Activated B cell treated with CpG ODN at 0.5 μM for 24 hours (primary cell): Measurements from ENCODE around the gene ILKAP. TPM values are rescaled to one million over a fixed set of nuclear protein-coding genes. Genes with fewer than 3 reads are reported as not detected.

Source experiments
- ATAC-seq: fragments of 200-7000 bp; cut with Tn5 transposase; one replicate; pipeline ENCODE4 v1.10.0; 2021; ENCODE audit warnings: low read depth, mild to moderate bottlenecking, moderate library complexity
- CTCF ChIA-PET: fragments of 350-600 bp; sonication (Branson Sonifier 250); formaldehyde crosslinking; loops from one replicate; lab custom pipeline; 2021; ENCODE audit warnings: antibody characterized with exemption; lab: Charles Lee
- POLR2A ChIA-PET: fragments of 350-600 bp; sonication (Branson Sonifier 250); formaldehyde crosslinking; loops from one replicate; lab custom pipeline; 2021; ENCODE audit warnings: antibody characterized with exemption; lab: Charles Lee
- DNase-seq: peaks from one replicate; pipeline ENCODE4 v3.0.0; 2022
- H3K27ac Mint-ChIP-seq: one replicate; pipeline ENCODE4 v1.8.0; 2020; ENCODE audit warnings: mixed read lengths
- H3K27me3 Mint-ChIP-seq: one replicate; pipeline ENCODE4 v1.8.0; 2021; ENCODE audit warnings: mixed read lengths
- H3K36me3 Mint-ChIP-seq: one replicate; pipeline ENCODE4 v1.8.0; 2021; ENCODE audit warnings: low read depth, mixed read lengths
- H3K4me1 Mint-ChIP-seq: one replicate; pipeline ENCODE4 v1.8.0; 2021; ENCODE audit warnings: mixed read lengths
- H3K4me3 Mint-ChIP-seq: one replicate; pipeline ENCODE4 v1.8.0; 2020; ENCODE audit warnings: mild to moderate bottlenecking, mixed read lengths
- H3K9me3 Mint-ChIP-seq: one replicate; pipeline ENCODE4 v1.8.0; 2020; ENCODE audit warnings: mixed read lengths
- intact Hi-C: fragments of 100-400 bp; cut with micrococcal nuclease; formaldehyde crosslinking; loops from one replicate; pipeline ENCODE4 v1.15.1; 2024
- total RNA-seq: library from RNA; stranded (reverse); gene quantifications from 2 replicates; pipeline ENCODE4 v1.2.3, GENCODE V29; 2022
- TF ChIP-seq, protein P1 (sequence below): fragments of 200-600 bp; IDR thresholded peaks from one replicate; pipeline ENCODE4 v1.8.0; 2022; ENCODE audit warnings: antibody characterized with exemption, mild to moderate bottlenecking

ILKAP gene
- total RNA-seq, 1 donor from 2014 or later: 77.3 TPM

DNA sequence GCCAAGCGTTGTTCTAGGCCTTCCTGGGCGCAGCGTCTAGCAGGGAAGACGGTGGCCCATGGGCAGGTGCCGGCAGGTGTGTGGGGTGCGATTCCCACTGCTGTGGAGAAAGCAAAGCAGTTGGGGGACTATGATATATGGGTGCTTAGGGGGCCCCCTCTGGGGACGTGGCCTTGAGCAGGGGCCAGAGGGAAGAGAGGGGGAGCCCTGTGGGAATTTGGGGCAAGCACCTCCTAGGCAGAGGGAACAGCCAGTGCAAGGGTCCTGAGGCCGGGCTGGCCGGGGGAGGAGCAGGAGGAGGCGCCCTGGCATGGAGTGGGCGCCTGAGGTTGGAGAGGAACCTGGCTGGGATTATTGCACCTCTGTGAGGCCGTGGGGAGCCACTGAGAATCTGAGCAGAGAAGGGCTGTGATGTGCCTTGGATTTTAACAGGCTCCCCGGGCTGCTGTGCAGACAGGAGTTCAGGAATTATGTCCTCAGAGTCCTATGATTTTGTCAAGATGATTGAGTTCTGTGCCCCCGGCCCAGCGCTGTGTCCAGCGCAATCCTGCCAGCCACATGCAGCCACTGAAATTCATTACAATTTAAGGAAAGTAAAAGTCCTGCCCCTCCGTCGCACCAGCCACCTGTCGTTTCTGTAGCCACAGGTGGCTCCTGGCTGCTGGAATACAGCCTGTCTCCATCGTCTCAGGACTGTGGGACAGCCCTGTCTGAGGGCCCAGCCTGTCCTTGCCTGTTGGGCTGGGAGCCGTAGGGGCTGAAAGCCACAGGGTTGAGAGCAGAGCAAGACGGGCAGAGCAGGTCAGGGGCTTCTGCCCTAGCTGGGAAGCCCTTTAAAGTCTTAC is 74.1 kb downstream of the ILKAP start:
- CTCF ChIA-PET: no interaction called here
- Mint-ChIP-seq H3K4me3 (no peak overlapping the region), H3K36me3 (no peaks in the 10 kb centered on the region), H3K9me3 (no peaks in the 10 kb centered on the region), H3K4me1 (no peaks in the 10 kb centered on the region), H3K27me3 (no peaks in the 10 kb centered on the region), H3K27ac (no peak overlapping the region)
- intact Hi-C loops: no loop called here
- POLR2A ChIA-PET: no interaction called here
- TF ChIP-seq, protein P1, sequence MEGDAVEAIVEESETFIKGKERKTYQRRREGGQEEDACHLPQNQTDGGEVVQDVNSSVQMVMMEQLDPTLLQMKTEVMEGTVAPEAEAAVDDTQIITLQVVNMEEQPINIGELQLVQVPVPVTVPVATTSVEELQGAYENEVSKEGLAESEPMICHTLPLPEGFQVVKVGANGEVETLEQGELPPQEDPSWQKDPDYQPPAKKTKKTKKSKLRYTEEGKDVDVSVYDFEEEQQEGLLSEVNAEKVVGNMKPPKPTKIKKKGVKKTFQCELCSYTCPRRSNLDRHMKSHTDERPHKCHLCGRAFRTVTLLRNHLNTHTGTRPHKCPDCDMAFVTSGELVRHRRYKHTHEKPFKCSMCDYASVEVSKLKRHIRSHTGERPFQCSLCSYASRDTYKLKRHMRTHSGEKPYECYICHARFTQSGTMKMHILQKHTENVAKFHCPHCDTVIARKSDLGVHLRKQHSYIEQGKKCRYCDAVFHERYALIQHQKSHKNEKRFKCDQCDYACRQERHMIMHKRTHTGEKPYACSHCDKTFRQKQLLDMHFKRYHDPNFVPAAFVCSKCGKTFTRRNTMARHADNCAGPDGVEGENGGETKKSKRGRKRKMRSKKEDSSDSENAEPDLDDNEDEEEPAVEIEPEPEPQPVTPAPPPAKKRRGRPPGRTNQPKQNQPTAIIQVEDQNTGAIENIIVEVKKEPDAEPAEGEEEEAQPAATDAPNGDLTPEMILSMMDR: no peak
- ATAC-seq: no peak
- no peak for DNase-seq

DNA sequence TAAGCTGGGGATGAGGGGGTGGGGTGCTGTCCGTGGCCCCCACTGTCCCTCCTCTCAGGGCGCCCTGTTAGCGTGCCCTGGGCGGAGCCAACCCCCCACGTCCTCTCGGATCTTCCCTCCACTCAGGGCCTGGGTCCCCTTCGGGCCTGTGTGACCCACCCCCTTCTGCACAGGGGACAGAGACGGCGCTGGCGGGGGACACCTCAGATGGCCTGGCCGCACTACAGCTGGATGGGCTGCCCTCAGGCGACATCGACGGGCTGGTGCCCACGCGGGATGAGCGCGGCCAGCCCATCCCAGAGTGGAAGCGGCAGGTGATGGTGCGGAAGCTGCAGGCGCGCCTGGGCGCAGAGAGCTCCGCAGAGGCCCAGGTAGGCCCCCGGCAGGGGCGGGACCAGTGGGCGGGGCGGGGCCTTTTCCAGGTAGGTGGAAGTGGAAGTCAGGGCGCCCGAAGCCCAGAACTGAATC is 74.9 kb downstream of the ILKAP start:
- no peak overlapping the region for H3K27ac Mint-ChIP-seq
- DNase-seq: no peak
- TF ChIP-seq, protein P1: no peak
- H3K36me3 Mint-ChIP-seq: no peaks in the 10 kb centered on the region
- no peaks in the 10 kb centered on the region for H3K27me3 Mint-ChIP-seq
- H3K4me3 Mint-ChIP-seq: no peak overlapping the region
- intact Hi-C loops: no loop called here
- ATAC-seq: no peak
- ChIA-PET CTCF (no interaction called here), POLR2A (no interaction called here)
- no peaks in the 10 kb centered on the region for H3K4me1 Mint-ChIP-seq
- no peaks in the 10 kb centered on the region for H3K9me3 Mint-ChIP-seq

DNA sequence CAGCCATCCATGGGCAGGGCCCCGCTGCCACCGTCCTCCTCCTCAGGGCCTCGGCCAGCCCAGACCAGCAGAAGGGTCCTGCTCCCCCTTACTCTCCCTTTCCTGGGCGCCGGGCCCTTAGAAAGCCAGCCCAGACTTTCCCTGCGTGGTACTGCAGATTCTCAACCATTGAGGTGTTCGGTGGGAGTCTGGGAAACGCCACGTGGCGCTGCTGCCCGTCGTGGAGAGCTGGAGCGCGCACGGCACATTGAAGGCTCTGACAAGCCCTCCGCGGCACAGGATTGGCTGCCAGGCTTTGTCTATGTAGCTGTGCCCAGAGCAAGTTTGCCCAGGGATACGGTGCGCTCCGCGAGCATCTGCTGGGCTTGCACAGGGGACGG is 75.4 kb downstream of the ILKAP start:
- H3K4me3 Mint-ChIP-seq: no peak overlapping the region
- no peak overlapping the region for H3K27ac Mint-ChIP-seq
- no peaks in the 10 kb centered on the region for H3K36me3 Mint-ChIP-seq
- intact Hi-C loops: no loop called here
- ATAC-seq (no peak), DNase-seq (no peak)
- H3K4me1 Mint-ChIP-seq: no peaks in the 10 kb centered on the region
- H3K9me3 Mint-ChIP-seq: no peaks in the 10 kb centered on the region
- no peaks in the 10 kb centered on the region for H3K27me3 Mint-ChIP-seq
- TF ChIP-seq, protein P1: no peak
- ChIA-PET POLR2A (no interaction called here), CTCF (no interaction called here)

DNA sequence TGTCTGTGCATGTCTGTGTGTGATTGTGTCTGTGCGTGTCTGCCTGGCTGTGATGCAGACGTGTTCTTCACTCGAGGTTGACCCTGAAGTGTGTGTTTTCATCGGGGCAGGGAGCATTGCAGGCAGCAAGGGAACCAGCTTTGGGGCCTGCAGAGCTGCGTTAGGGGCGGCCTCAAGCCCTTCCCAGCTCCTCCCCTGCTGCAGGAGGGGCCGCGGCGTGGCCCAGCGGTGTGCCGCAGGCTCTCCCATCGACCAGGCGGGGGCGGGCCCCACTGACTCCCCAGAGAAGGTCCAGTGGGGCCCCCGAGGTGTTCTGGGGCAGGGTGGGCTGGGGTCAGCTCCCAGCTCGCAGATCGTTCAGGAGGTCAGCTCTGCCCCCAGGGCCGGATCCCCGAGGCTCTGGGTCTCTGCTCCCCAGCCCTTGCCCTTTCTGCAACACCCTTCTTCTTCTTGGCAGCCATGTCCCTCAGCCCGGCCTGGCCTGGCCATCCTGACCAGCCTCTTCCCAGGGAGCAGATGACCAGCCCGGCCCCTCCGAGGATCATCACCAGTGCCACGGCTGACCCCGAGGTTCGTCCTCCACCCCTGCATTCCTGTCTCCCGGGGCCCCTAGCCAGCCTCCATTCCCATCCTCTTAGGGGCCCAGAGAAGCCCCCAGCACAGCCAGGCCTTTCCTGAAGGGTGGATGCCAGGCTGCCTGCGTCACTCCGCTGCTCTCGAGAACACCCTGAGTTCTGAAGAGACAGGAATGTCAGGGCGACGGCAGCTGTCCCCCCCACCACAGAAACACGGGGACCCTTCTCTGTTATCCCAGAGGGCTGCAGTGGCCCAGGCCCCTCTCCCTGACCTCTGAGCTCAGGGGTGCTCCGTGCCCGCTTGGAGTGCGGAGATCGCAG is 76.1 kb downstream of the ILKAP start:
- ChIA-PET POLR2A (interaction anchor here (0.7 kb wide), 1 partner anchor 1900 kb away, joined by 3 read pairs; no protein-coding TSS in a partner anchor), CTCF (no interaction called here)
- H3K36me3 Mint-ChIP-seq: no peaks in the 10 kb centered on the region
- no peak overlapping the region for H3K27ac Mint-ChIP-seq
- ATAC-seq (peak; percentile 75), DNase-seq (no peak)
- TF ChIP-seq, protein P1: no peak
- H3K4me1 Mint-ChIP-seq: no peaks in the 10 kb centered on the region
- no peaks in the 10 kb centered on the region for H3K27me3 Mint-ChIP-seq
- H3K9me3 Mint-ChIP-seq: no peaks in the 10 kb centered on the region
- H3K4me3 Mint-ChIP-seq: no peak overlapping the region
- intact Hi-C loops: no loop called here

DNA sequence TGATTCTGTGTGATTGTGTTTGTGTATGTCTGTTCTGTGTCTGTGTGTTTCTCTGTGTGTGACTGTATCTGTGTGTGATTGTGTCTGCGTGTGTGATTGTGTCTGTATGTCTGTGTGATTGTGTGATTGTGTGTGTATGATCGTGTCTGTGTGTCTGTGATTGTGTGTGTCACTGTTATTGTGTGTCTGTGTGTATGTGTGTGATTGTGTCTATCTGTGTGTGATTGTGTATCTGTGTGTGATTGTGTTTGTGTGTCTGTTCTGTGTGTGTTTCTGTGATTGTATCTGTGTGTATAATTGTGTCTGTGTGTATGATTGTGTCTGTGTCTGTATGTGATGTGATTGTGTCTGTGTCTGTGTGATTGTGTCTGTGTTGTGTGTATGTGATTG is 76.7 kb downstream of the ILKAP start:
- H3K27me3 Mint-ChIP-seq: no peaks in the 10 kb centered on the region
- intact Hi-C loops: no loop called here
- H3K4me1 Mint-ChIP-seq: no peaks in the 10 kb centered on the region
- H3K9me3 Mint-ChIP-seq: no peaks in the 10 kb centered on the region
- POLR2A ChIA-PET: interaction anchor here (0.7 kb wide), 1 partner anchor 1900 kb away, joined by 3 read pairs; no protein-coding TSS in a partner anchor
- TF ChIP-seq, protein P1: no peak
- no peak overlapping the region for H3K27ac Mint-ChIP-seq
- no peak for DNase-seq
- CTCF ChIA-PET: no interaction called here
- no peaks in the 10 kb centered on the region for H3K36me3 Mint-ChIP-seq
- ATAC-seq: no peak
- H3K4me3 Mint-ChIP-seq: no peak overlapping the region
